ENCODE results near the gene CYB5R2.

The CYB5R2 gene

DNA sequence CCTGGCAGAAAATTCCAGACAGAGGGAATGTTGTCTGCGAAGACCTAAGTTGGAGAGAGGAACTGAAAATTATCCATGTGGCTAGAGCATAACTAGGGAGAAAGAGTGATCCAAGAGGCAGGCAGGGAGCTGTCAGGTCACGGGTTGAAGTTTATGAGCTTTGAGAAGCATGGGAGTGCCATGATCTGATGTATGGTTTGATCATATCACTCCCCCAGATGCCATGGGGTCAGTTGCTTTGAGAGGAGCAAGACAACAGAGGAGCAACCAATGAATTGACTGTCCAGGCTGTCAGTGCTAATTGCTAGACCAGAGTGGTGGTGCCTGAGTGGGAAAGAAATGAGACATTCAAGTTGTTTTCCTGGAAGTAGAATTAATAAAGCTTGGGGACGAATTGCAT lies 54.0 kb downstream of the CYB5R2 start:
- no peak overlapping the region for H4K8ac ChIP-seq (ENCODE audit: low read depth, low read length)
- H3K4me1 ChIP-seq (ENCODE audit: control insufficient read depth in 1 of 2, insufficient read depth in 2 of 2, low read length in 2 of 2) = no peaks in the 10 kb centered on the region
- no peak overlapping the region for H2AK5ac ChIP-seq (ENCODE audit: low read length)
- no peak overlapping the region for H3K27ac ChIP-seq (ENCODE audit: low read depth, low read length)
- no peaks in the 10 kb centered on the region for H3K9me3 ChIP-seq (ENCODE audit: insufficient read depth, low read depth, low read length)
- no CpG with 5 or more reads among the region's 3 CpGs for WGBS (ENCODE audit: extremely low coverage, insufficient coverage, insufficient read length)
- H4K91ac ChIP-seq (ENCODE audit: low read depth, low read length) = no peak overlapping the region
- H3K18ac ChIP-seq (ENCODE audit: low read length) = no peak overlapping the region
- no peak for DNase-seq
- H3K79me1 ChIP-seq (ENCODE audit: low read length) = no peaks in the 10 kb centered on the region
- H2BK12ac ChIP-seq (ENCODE audit: low read length) = no peak overlapping the region
- H2BK5ac ChIP-seq (ENCODE audit: low read depth, low read length, poor library complexity) = no peak overlapping the region
- no peaks in the 10 kb centered on the region for H3K27me3 ChIP-seq (ENCODE audit: insufficient read depth, low read length)
- no peak overlapping the region for H3K9ac ChIP-seq (ENCODE audit: low read length)
- H3K36me3 ChIP-seq (ENCODE audit: control insufficient read depth in 1 of 2, insufficient read depth in 2 of 2, low read length in 2 of 2) = peaks cover 5 to 23% of the 10 kb centered on the region in 2 experiments
- H3K4ac ChIP-seq (ENCODE audit: low read depth, low read length) = no peak overlapping the region
- no peak overlapping the region for H4K12ac ChIP-seq (ENCODE audit: low read depth, low read length)
- H3K14ac ChIP-seq (ENCODE audit: low read length) = no peak overlapping the region
- H3K4me3 ChIP-seq (ENCODE audit: low read depth, low read length) = no peak overlapping the region
- no peak overlapping the region for H2BK120ac ChIP-seq (ENCODE audit: insufficient read depth, low read length, poor library complexity)
- no peaks in the 10 kb centered on the region for H3K79me2 ChIP-seq (ENCODE audit: control insufficient read depth, insufficient read depth, low read length, poor library complexity)
- no peak overlapping the region for H3K23ac ChIP-seq (ENCODE audit: low read length)
- H2AFZ ChIP-seq (ENCODE audit: insufficient read depth, low read length, poor library complexity) = no peak overlapping the region
- no peak overlapping the region for H3K4me2 ChIP-seq (ENCODE audit: low read length)

DNA sequence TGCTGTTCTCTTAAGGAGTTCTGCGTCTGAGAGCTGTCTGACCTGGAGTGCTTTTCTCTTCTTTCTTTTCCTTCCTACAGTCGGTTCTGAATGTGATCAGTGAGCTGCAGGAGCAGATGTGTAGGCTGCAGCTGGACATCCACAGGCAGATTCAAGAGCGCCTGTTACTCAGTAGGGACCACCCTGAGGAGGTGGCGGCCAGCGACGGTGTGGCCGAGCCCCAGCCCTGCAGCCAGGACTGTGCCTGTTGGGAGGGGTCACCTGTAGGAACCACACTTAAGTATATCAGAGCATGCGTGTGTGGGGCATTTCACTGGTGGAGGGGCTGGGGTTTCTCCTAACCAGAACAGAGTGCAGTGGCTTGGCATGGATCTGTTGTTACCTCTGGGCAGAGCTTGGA lies 56.3 kb downstream of the CYB5R2 start:
- Histone ChIP-seq H3K14ac (ENCODE audit: low read length) (no peak overlapping the region), H2AK5ac (ENCODE audit: low read length) (no peak overlapping the region), H3K36me3 (ENCODE audit: control insufficient read depth in 1 of 2, insufficient read depth in 2 of 2, low read length in 2 of 2) (peaks cover 3 to 10% of the 10 kb centered on the region in 2 experiments), H3K27ac (ENCODE audit: low read depth, low read length) (no peak overlapping the region), H3K4me2 (ENCODE audit: low read length) (no peak overlapping the region), H2BK120ac (ENCODE audit: insufficient read depth, low read length, poor library complexity) (no peak overlapping the region), H4K8ac (ENCODE audit: low read depth, low read length) (no peak overlapping the region), H3K79me1 (ENCODE audit: low read length) (peaks cover 4% of the 10 kb centered on the region), H2BK5ac (ENCODE audit: low read depth, low read length, poor library complexity) (no peak overlapping the region), H3K9me3 (ENCODE audit: insufficient read depth, low read depth, low read length) (no peaks in the 10 kb centered on the region), H3K9ac (ENCODE audit: low read length) (no peak overlapping the region), H3K79me2 (ENCODE audit: control insufficient read depth, insufficient read depth, low read length, poor library complexity) (no peaks in the 10 kb centered on the region), H3K27me3 (ENCODE audit: insufficient read depth, low read length) (no peaks in the 10 kb centered on the region), H2BK12ac (ENCODE audit: low read length) (no peak overlapping the region), H3K4me3 (ENCODE audit: low read depth, low read length) (no peak overlapping the region), H2AFZ (ENCODE audit: insufficient read depth, low read length, poor library complexity) (no peak overlapping the region), H3K23ac (ENCODE audit: low read length) (no peak overlapping the region), H4K91ac (ENCODE audit: low read depth, low read length) (no peak overlapping the region), H3K4me1 (ENCODE audit: control insufficient read depth in 1 of 2, insufficient read depth in 2 of 2, low read length in 2 of 2) (peaks cover 8 to 10% of the 10 kb centered on the region in 2 experiments), H3K18ac (ENCODE audit: low read length) (no peak overlapping the region), H3K4ac (ENCODE audit: low read depth, low read length) (no peak overlapping the region), H4K12ac (ENCODE audit: low read depth, low read length) (no peak overlapping the region)
- no CpG with 5 or more reads among the region's 8 CpGs for WGBS (ENCODE audit: extremely low coverage, insufficient coverage, insufficient read length)
- no peak for DNase-seq
